GM21360 (cell line): ENCODE measurements around the gene DCLK3.

Experiments
- ATAC-seq: cut with Tn5 transposase; IDR thresholded peaks from one replicate; pipeline ENCODE4 v1.9.1; 2021; ENCODE audit warnings: mild to moderate bottlenecking, moderate library complexity; ENCODE audit not compliant: unreplicated experiment

The DCLK3 gene

GRCh38 chr3:36709826-36710365 is 54.5 kb downstream of the DCLK3 start:
- ATAC-seq = no peak

GRCh38 chr3:36709281-36709680 is 55.1 kb downstream of the DCLK3 start:
- ATAC-seq = no peak

GRCh38 chr3:36707623-36708409 is 56.5 kb downstream of the DCLK3 start:
- ATAC-seq = no peak

GRCh38 chr3:36705015-36705414 is 59.3 kb downstream of the DCLK3 start:
- ATAC-seq = no peak

DNA sequence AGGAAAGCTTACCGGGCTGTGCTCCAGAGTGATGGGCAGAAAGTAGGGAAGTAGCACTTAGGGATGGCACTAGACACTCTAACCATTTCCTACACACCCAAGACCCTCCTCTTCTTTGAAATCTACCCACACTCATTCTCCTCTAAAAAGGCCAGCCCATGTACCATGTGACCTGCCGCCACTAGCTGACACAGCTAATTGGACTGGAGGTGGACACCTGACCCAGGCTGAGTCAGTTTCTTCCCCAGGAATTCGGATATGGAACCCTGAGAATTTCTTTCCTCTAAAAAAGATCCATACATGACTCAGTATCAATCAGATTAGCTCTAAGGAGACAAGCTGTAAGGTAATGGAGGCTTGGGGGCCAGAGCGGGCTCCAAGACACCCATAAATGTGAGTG is 60.1 kb downstream of the DCLK3 start:
- no peak for ATAC-seq

- no peak for ATAC-seq
These were observed 63.1 kb downstream of the DCLK3 start for GRCh38 chr3:36701249-36701572.

DNA sequence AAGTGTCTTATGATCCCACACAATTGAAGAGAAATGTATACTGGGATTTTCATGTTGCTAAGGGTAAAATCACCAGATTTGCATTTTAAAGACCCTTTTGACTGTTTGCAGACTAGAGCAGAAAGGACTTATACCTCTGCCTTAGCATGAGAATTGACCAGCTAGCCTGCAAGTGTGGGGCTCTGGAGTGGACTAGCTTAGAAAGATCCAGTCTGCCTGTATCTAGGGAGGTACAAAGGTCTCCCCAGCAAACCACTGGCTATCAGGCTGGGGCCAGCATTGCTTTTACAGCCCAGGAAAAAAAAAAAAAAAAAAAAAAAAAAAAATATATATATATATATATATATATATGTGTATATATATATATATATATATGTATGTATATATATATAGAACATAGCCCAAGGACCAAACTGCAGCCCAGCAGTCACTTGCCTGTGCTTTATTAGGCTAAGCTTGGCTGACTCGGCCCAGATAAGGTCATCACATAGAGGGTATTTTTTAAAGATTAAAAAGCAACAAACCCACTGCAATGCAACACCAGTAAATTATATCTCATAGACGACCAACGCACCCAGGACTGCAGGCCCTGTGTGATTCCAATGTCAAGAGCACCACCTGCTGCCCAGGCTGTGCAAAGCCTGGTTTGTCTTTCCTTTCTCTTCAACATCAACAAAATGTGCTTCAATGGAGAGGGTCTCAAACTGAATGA is 63.7 kb downstream of the DCLK3 start:
- peak; percentile 90 for ATAC-seq

DNA sequence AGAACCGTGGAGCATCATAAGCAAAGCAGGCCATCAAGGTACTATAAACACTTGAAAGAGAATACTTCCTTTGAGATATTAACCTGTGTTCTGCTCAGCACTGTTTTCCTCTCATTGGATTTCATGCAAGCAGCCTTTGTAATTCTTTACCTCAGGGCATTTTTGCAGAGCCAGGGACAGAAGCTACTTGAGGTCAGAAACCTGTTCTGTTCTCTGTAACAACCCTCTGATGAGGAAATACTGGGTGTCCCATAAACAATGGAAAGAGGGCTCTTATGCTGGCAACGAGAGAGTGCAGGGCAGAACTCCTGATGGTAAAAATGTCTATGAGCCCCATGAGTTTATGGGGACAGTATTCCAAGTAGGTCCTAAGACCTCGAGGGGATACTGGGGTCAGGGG is 66.0 kb downstream of the DCLK3 start:
- no peak for ATAC-seq

DNA sequence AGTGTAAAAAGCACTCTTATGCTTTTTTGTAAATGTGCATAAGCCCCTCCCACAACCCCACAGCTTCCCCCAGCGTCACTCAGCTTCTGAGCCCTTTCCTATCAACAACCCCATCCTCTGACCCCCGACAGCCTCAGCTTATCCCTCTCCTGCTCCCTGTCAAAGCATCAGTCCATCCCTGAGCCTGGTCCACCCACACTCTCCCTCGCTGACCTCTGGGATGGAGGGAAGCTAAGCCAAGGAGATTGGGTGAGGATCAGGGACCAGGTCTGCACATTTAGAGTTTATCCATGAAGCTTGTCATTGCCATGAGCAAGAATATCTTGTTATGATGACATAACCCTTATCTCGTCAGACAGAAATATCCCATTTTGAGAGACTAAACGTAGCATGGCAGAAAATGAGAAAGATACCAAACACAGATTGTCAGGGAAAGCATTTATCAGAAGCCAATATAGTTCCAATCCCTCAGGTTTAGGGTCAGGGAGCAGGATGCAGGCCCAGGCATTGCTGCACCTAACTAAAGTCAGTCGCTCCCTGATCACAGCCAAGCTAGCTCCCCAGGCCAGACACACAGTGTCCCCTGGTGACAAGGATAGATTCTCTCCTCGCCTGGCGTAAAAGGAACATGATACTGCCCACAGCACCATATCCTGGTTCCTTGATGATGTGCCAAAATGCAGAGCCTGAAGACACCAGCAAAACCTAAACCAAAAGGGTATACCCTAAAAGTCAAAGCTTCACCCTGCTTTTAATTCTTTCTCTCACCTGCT is 66.9 kb downstream of the DCLK3 start:
- no peak for ATAC-seq

DNA sequence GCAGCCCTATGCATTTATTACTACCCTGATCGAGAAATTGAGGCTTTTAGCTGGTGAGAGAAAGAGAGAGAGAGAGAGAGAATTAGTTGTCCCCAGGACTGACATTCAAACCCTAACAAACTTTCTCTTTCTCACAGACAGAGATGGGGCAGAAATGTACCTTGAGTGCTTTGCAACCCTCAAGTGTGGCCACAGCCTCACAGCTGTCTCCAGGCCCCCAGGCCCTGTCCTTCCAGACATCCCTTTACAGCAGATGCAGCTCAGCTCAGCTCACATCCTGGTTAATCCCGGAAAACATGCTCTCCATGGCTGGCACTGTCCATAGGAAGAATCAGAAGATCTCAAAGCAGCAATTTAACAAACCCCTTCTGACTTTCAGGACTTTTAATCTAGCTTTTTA is 67.6 kb downstream of the DCLK3 start:
- no peak for ATAC-seq

DNA sequence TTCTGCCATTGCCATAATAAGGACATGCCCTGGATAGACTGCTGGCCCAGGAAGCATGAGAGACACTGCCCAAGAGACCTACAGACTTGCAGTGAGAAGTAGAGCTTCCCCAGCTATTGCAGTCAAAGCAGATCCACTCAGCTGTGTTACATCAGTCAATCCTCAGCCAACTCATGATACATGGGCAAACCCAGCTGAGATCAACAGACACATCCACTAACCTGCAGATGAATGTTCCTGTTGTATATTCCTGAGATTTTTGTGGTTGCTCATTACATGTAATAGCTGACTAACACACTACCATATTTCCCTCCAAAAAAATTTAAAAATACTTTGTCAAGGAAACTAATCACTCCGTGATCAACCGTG is 68.6 kb downstream of the DCLK3 start:
- ATAC-seq = no peak

- no peak for ATAC-seq
These were observed 69.1 kb downstream of the DCLK3 start for GRCh38 chr3:36695113-36695768.

DNA sequence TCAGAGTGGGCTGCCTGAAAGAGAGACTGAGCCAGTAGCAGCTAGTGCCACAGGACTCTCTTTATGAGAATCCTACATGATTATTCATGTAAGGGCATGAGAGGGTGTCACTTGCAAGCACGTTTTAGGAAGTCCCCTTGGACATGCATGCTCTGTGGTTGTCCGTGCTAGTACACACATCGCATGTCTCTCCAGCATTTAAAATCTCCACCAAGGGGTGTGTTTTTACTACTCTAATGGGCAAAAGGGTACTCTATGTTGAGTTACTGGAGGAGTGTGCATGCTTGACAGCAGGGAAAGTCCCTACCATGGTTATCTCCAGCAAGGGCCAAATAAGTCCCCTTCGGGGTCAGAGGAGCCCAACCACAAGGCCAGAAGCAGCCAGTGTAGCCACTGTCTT is 70.7 kb downstream of the DCLK3 start:
- peak; percentile 71 for ATAC-seq

GRCh38 chr3:36689560-36689959 is 74.8 kb downstream of the DCLK3 start:
- no peak for ATAC-seq

- no peak for ATAC-seq
These were observed 75.5 kb downstream of the DCLK3 start for GRCh38 chr3:36688815-36689214.

- ATAC-seq = no peak
These were observed 77.8 kb downstream of the DCLK3 start for GRCh38 chr3:36686516-36686915.

- peak; percentile 42 for ATAC-seq
These were observed 82.5 kb downstream of the DCLK3 start for GRCh38 chr3:36681867-36682266.

- no peak for ATAC-seq
These were observed 83.4 kb downstream of the DCLK3 start for GRCh38 chr3:36680952-36681351.

GRCh38 chr3:36679384-36680200 is 84.8 kb downstream of the DCLK3 start:
- ATAC-seq = peak; percentile 51
